Ishikawa (cell line): Measurements from ENCODE around the gene TWNK.

Experiments
- CEBPB ChIP-seq: IDR thresholded peaks from 2 replicates; pipeline ENCODE4 v1.6.1; 2012
- CREB1 ChIP-seq: IDR thresholded peaks from 2 replicates; pipeline ENCODE4 v1.6.1; 2012; ENCODE audit warnings: low read depth
- EP300 ChIP-seq: IDR thresholded peaks from 2 replicates; pipeline ENCODE4 v1.6.1; 2012; ENCODE audit warnings: borderline replicate concordance
- TAF1 ChIP-seq: IDR thresholded peaks from 2 replicates; pipeline ENCODE4 v1.6.1; 2012; ENCODE audit warnings: low read depth, mild to moderate bottlenecking
- TF ChIP-seq, protein P1 (sequence below): IDR thresholded peaks from 2 replicates; pipeline ENCODE4 v1.6.1; 2012; ENCODE audit warnings: low read depth, mild to moderate bottlenecking

DNA sequence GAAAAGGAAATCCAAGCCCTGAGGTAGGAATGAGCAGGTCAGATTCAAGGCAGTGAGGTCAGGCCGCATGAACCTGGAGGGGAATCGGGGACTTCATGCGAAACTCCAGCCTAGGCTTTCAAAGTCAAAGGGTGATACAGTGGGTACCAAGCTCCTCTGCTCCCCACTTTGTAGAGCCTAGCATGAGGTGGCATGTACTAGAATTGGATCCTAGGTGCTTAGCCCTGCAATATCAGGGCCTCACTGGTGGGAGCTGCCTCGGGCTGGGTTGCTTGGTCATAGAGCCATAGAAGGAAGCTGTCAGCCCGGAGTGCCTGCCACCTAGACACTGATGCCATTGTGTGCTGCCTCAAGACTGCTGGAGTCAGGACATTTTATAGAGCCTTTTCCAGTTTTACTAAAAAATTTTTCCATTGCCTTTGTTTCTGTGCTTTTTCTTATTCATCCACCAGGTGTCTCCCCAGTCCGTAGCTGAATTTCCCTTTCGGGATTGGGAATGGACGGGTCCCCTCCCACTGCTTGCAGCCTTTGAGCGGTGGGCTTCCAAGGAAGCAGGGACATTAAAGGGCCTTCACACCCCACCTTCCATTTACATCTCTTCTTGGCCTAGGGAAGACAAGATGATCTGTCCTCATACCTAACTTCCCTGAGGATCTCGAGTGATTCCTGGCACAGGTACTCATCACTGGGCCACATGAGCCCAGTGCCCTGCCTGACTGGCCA, 6.8 kb downstream of the TWNK start:
- TF ChIP-seq EP300 (no peak), TAF1 (no peak), CREB1 (no peak), CEBPB (no peak)
- TF ChIP-seq, protein P1, sequence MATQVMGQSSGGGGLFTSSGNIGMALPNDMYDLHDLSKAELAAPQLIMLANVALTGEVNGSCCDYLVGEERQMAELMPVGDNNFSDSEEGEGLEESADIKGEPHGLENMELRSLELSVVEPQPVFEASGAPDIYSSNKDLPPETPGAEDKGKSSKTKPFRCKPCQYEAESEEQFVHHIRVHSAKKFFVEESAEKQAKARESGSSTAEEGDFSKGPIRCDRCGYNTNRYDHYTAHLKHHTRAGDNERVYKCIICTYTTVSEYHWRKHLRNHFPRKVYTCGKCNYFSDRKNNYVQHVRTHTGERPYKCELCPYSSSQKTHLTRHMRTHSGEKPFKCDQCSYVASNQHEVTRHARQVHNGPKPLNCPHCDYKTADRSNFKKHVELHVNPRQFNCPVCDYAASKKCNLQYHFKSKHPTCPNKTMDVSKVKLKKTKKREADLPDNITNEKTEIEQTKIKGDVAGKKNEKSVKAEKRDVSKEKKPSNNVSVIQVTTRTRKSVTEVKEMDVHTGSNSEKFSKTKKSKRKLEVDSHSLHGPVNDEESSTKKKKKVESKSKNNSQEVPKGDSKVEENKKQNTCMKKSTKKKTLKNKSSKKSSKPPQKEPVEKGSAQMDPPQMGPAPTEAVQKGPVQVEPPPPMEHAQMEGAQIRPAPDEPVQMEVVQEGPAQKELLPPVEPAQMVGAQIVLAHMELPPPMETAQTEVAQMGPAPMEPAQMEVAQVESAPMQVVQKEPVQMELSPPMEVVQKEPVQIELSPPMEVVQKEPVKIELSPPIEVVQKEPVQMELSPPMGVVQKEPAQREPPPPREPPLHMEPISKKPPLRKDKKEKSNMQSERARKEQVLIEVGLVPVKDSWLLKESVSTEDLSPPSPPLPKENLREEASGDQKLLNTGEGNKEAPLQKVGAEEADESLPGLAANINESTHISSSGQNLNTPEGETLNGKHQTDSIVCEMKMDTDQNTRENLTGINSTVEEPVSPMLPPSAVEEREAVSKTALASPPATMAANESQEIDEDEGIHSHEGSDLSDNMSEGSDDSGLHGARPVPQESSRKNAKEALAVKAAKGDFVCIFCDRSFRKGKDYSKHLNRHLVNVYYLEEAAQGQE, result no peak
